Adrenal gland (tissue), 12 donors: Measurements from ENCODE around the gene MRPL17. TPM values are rescaled to one million over a fixed set of nuclear protein-coding genes. Genes with fewer than 3 reads are reported as not detected.

Source experiments
- DNase-seq, 7 donors: peaks; one replicate each; pipeline ENCODE4 v3.0.0-alpha.2; 2019 to 2020
- H3K27ac ChIP-seq, 5 donors: fragments of 200-600 bp; sonication (generic) in 4 of 5; 1 replicate in 3 of 5; 2 replicates in 2 of 5; pipeline versions ENCODE4 v1.5.1 to v1.8.0; 2016 to 2020; ENCODE audit warnings: mild to moderate bottlenecking in 1 of 5
- H3K27me3 ChIP-seq: fragments of 200-600 bp; 2 replicates; pipeline ENCODE4 v1.8.0; 2021
- H3K36me3 ChIP-seq, 2 donors: fragments of 200-600 bp; replicated peaks in 1 of 2; 1 replicate in 1 of 2; 2 replicates in 1 of 2; pipeline versions ENCODE4 v1.5.1 to v1.8.0; 2018 to 2022
- H3K4me1 ChIP-seq, 2 donors: fragments of 200-600 bp; replicated peaks in 1 of 2; 1 replicate in 1 of 2; 2 replicates in 1 of 2; pipeline versions ENCODE4 v1.5.1 to v1.8.0; 2018 to 2021
- H3K4me3 ChIP-seq, 4 donors: fragments of 200-600 bp; sonication (generic) in 3 of 4; one replicate each; pipeline ENCODE4 v1.5.1; 2016 to 2018
- H3K9me3 ChIP-seq, 3 donors: fragments of 200-600 bp; sonication (generic) in 1 of 3; replicated peaks in 1 of 3; 1 replicate in 2 of 3; 2 replicates in 1 of 3; pipeline versions ENCODE4 v1.5.1 to v1.8.0; 2016 to 2021
- POLR2A ChIP-seq, 2 donors: fragments of 450-650 bp; IDR thresholded peaks; one replicate each; pipeline ENCODE4 v1.6.1; 2017; ENCODE audit warnings: antibody characterized with exemption in 2 of 2, mild to moderate bottlenecking in 2 of 2, moderate library complexity in 1 of 2
- WGBS, 4 donors: extraction: QIAGEN DNeasy Blood & Tissue Kit in 2 of 4; methylation state at CpG; one replicate each; pipeline versions ENCODE4 v1.1.5 to v1.1.7; 2013 to 2017; 5-methylcytosine and 5-hydroxymethylcytosine counted together
- intact Hi-C, 2 donors: fragments of 100-400 bp; cut with DNase I; formaldehyde crosslinking; loops; one replicate each; pipeline versions ENCODE4 v1.14.1 to v1.15.0; 2022 to 2023
- polyA plus RNA-seq, 3 donors: library from polyadenylated mRNA; stranded (reverse); fragments of 200-250 nt in 2 of 3; fragments of 350-450 nt in 1 of 3; fragmentation: Illumina TruSeq in 1 of 3; extraction: RNeasy Lipid Tissue Mini Kit (QIAGEN cat#74804) in 1 of 3; gene quantifications; one replicate each; pipeline ENCODE4 v1.2.3, GENCODE V29; 2013 to 2014
- total RNA-seq, 9 donors: library from RNA; depleted of rRNA in 4 of 9; stranded (reverse); fragments of >200 nt in 4 of 9; fragments of 120-200 nt in 1 of 9; fragmentation: NEBNext Ultra II Directional in 1 of 9; extraction: Animal tissue kit (Norgen Biotek cat#: 25700) in 1 of 9; gene quantifications; one replicate each; pipeline versions ENCODE4 v1.1.0 to v1.2.4, GENCODE V29; 2013 to 2023
- TF ChIP-seq, protein P1 (sequence below), 6 experiments: fragments of 450-650 bp in 4 of 6; fragments of 200-600 bp in 2 of 6; sonication (generic) in 1 of 6; IDR thresholded peaks; 1 replicate in 5 of 6; 2 replicates in 1 of 6; pipeline versions ENCODE4 v1.5.1 to v1.8.0; 2016 to 2021; ENCODE audit warnings: antibody characterized with exemption in 6 of 6, mild to moderate bottlenecking in 2 of 6, moderate library complexity in 1 of 6
- donor health status: healthy with polysubstance abuse.
- donor health status: Bipolar disorder and iron deficiency.
- donor health status: DM: yes; HTN: yes; CAD: no.
- donor health status: DM: no; HTN: no; CAD: no.
- donor health status: DM: no; HTN: no; CAD: no.
- donor health status: DM: yes; HTN: yes; CAD: no.

Gene MRPL17
- total and polyA plus RNA-seq, 12 donors = 51.2 to 532 (median 80.6) TPM

GRCh38 chr11:6725386-6725896 is 42.3 kb upstream of the MRPL17 start:
- Histone ChIP-seq H3K9me3 (no peaks in the 10 kb centered on the region), H3K36me3 (no peaks in the 10 kb centered on the region), H3K27ac (no peak overlapping the region), H3K4me3 (no peak overlapping the region), H3K4me1 (no peaks in the 10 kb centered on the region), H3K27me3 (no peaks in the 10 kb centered on the region)
- TF ChIP-seq POLR2A (IDR thresholded peaks at IDR 0.05) = no peak
- TF ChIP-seq, protein P1, sequence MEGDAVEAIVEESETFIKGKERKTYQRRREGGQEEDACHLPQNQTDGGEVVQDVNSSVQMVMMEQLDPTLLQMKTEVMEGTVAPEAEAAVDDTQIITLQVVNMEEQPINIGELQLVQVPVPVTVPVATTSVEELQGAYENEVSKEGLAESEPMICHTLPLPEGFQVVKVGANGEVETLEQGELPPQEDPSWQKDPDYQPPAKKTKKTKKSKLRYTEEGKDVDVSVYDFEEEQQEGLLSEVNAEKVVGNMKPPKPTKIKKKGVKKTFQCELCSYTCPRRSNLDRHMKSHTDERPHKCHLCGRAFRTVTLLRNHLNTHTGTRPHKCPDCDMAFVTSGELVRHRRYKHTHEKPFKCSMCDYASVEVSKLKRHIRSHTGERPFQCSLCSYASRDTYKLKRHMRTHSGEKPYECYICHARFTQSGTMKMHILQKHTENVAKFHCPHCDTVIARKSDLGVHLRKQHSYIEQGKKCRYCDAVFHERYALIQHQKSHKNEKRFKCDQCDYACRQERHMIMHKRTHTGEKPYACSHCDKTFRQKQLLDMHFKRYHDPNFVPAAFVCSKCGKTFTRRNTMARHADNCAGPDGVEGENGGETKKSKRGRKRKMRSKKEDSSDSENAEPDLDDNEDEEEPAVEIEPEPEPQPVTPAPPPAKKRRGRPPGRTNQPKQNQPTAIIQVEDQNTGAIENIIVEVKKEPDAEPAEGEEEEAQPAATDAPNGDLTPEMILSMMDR (IDR thresholded peaks at IDR 0.05) = no peak
- intact Hi-C loops = no loop called here
- 49 to 64% (median 51%) methylated on average over 2 of the region's 2 CpGs for WGBS, 4 donors
- no peak for DNase-seq

GRCh38 chr11:6724013-6724412 is 40.9 kb upstream of the MRPL17 start:
- no peak for DNase-seq
- Histone ChIP-seq H3K27me3 (no peaks in the 10 kb centered on the region), H3K4me1 (no peaks in the 10 kb centered on the region), H3K36me3 (no peaks in the 10 kb centered on the region), H3K9me3 (no peaks in the 10 kb centered on the region), H3K4me3 (no peak overlapping the region), H3K27ac (no peak overlapping the region)
- 71 to 88% (median 75%) methylated on average over 1 of the region's 1 CpG for WGBS, 4 donors
- TF ChIP-seq, protein P1 (IDR thresholded peaks at IDR 0.05) = no peak
- no peak for TF ChIP-seq POLR2A (IDR thresholded peaks at IDR 0.05)
- intact Hi-C loops = no loop called here

GRCh38 chr11:6721343-6721742 is 38.2 kb upstream of the MRPL17 start:
- no peak for DNase-seq
- Histone ChIP-seq H3K27me3 (no peaks in the 10 kb centered on the region), H3K9me3 (no peaks in the 10 kb centered on the region), H3K27ac (no peak overlapping the region), H3K4me3 (no peak overlapping the region), H3K36me3 (no peaks in the 10 kb centered on the region), H3K4me1 (no peaks in the 10 kb centered on the region)
- TF ChIP-seq, protein P1 (IDR thresholded peaks at IDR 0.05) = no peak
- no peak for TF ChIP-seq POLR2A (IDR thresholded peaks at IDR 0.05)
- intact Hi-C loops = no loop called here
- 84 to 92% (median 87%) methylated on average over 1 of the region's 1 CpG for WGBS, 4 donors

DNA sequence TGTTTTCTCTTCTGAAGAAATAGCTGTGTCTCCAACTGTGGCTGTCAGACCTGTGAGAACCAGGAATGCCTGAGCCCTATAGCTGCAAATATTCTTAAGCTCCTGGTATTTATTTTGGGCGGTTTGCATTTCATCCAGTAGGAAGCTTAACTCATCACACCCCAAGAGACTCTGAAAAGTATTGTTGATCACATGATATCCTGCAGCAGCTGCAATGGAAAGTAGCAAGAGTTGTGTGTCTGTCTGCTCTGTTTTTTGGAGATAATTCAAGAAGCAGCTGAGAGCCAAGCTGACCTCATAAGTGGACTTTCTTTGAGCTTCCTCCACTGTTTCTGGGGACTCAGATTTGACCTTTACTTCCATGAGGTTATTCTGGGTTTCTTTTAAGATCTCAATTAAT is 36.4 kb upstream of the MRPL17 start:
- no peak for DNase-seq
- WGBS, 4 donors = 50 to 92% (median 65%) methylated on average over 1 of the region's 1 CpG
- Histone ChIP-seq H3K9me3 (no peaks in the 10 kb centered on the region), H3K36me3 (no peaks in the 10 kb centered on the region), H3K4me1 (no peaks in the 10 kb centered on the region), H3K27me3 (no peaks in the 10 kb centered on the region), H3K27ac (no peak overlapping the region), H3K4me3 (no peak overlapping the region)
- TF ChIP-seq, protein P1 (IDR thresholded peaks at IDR 0.05) = no peak
- TF ChIP-seq POLR2A (IDR thresholded peaks at IDR 0.05) = no peak
- intact Hi-C loops = no loop called here
